Measurements from ENCODE around the gene HOGA1.

The HOGA1 gene

GRCh38 chr10:97571622-97572021 lies 12.6 kb upstream of the HOGA1 start:
- H3K36me3 ChIP-seq = no peaks in the 10 kb centered on the region
- no peaks in the 10 kb centered on the region for H3K27me3 ChIP-seq
- no peak for TF ChIP-seq CTCF (IDR thresholded peaks at IDR 0.05; ENCODE audit: low read depth, low read length)
- H3K4me1 ChIP-seq = peaks cover 8% of the 10 kb centered on the region; the same call in 1 of the 2 replicates
- no peaks in the 10 kb centered on the region for H3K9me3 ChIP-seq
- no peak overlapping the region for H3K4me3 ChIP-seq (ENCODE audit: low read depth, low read length)
- DNase-seq = no peak

- Histone ChIP-seq H3K4me3 (ENCODE audit: low read depth, low read length) (no peak within 1 kb of the TSS), H3K27me3 (no peaks in the 10 kb centered on the region), H3K9me3 (no peaks in the 10 kb centered on the region), H3K4me1 (peaks cover 8% of the 10 kb centered on the region; the same call in 1 of the 2 replicates), H3K36me3 (no peaks in the 10 kb centered on the region)
- DNase-seq = peak; percentile 80
- peak; percentile 92 for TF ChIP-seq CTCF (IDR thresholded peaks at IDR 0.05; ENCODE audit: low read depth, low read length)
Measured at GRCh38 chr10:97572214-97572989, 11.8 kb upstream of the HOGA1 start, which contains the start of gene ANKRD2. ANKRD2 (plus strand) TSS chr10:97572779; CDS start chr10:97572789, 10 bp downstream.

- no peak for DNase-seq
- no peak for TF ChIP-seq CTCF (IDR thresholded peaks at IDR 0.05; ENCODE audit: low read depth, low read length)
- no peaks in the 10 kb centered on the region for H3K27me3 ChIP-seq
- no peak overlapping the region for H3K4me3 ChIP-seq (ENCODE audit: low read depth, low read length)
- H3K4me1 ChIP-seq = peaks cover 8% of the 10 kb centered on the region; the same call in 1 of the 2 replicates
- no peaks in the 10 kb centered on the region for H3K36me3 ChIP-seq
- H3K9me3 ChIP-seq = no peaks in the 10 kb centered on the region
Measured at GRCh38 chr10:97573021-97573420, 11.2 kb upstream of the HOGA1 start.

- H3K27me3 ChIP-seq = no peaks in the 10 kb centered on the region
- no peak for TF ChIP-seq CTCF (IDR thresholded peaks at IDR 0.05; ENCODE audit: low read depth, low read length)
- peaks cover 8% of the 10 kb centered on the region; the same call in 1 of the 2 replicates for H3K4me1 ChIP-seq
- no peak for DNase-seq
- H3K4me3 ChIP-seq (ENCODE audit: low read depth, low read length) = no peak overlapping the region
- H3K36me3 ChIP-seq = no peaks in the 10 kb centered on the region
- H3K9me3 ChIP-seq = no peaks in the 10 kb centered on the region
Measured at GRCh38 chr10:97573672-97574071, 10.5 kb upstream of the HOGA1 start.

- DNase-seq = peak; percentile 56
- Histone ChIP-seq H3K4me1 (peaks cover 8% of the 10 kb centered on the region; the same call in 1 of the 2 replicates), H3K27me3 (no peaks in the 10 kb centered on the region), H3K9me3 (no peaks in the 10 kb centered on the region), H3K4me3 (ENCODE audit: low read depth, low read length) (no peak overlapping the region), H3K36me3 (no peaks in the 10 kb centered on the region)
- TF ChIP-seq CTCF (IDR thresholded peaks at IDR 0.05; ENCODE audit: low read depth, low read length) = no peak
Measured at GRCh38 chr10:97574374-97575126, 9.6 kb upstream of the HOGA1 start.
